ENCODE measurements around the gene PSG2. TPM values are rescaled to one million over a fixed set of nuclear protein-coding genes. Genes with fewer than 3 reads are reported as not detected.
"Not testable (repeated sequence)": the region's sequence is repeated elsewhere in the genome, so short reads cannot be mapped to it uniquely, and the experiment has no call there.

The PSG2 gene
- total and polyA plus RNA-seq, 4 experiments from 2014 or later = not detected

DNA sequence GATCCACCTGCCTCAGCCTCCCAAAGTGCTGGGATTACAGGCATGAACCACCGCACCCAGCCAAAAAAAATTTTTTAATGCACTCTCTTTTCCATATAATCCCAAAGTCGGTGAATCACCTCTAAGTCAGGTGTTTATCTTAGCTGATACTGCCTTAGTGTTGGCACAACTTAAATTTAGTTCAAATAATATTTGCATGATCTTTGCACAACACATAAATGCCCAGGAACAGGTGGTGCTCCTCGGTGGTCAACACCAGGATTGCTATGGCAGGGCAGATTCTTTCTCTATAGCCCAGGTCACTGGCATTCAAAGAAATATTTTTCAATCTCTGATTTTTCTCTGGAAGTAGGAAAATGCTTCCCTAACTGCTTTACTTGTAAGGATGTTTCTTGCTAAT, 33.9 kb upstream of the PSG2 start:
- DNase-seq; H3K9me3 ChIP-seq (ENCODE audit: control insufficient read depth in 1 of 2, low read length in 2 of 2); H3K27ac Mint-ChIP-seq; H3K4me3 ChIP-seq (ENCODE audit: low read length in 2 of 2); POLR2A ChIA-PET (ENCODE audit: partially characterized antibody); H3K27me3 Mint-ChIP-seq; H3K4me1 ChIP-seq (ENCODE audit: insufficient read depth, low read length); H3K27me3 ChIP-seq (ENCODE audit: insufficient read depth, low read length); H3K36me3 ChIP-seq (ENCODE audit: insufficient read depth, low read length); H3K4me1 Mint-ChIP-seq; CTCF ChIA-PET (ENCODE audit: partially characterized antibody); H3K4me3 Mint-ChIP-seq; intact Hi-C loops (cut with micrococcal nuclease); H3K36me3 Mint-ChIP-seq; H3K27ac ChIP-seq (ENCODE audit: low read depth, low read length): not testable (repeated sequence)
- peaks cover 0 to 32% (median 19%) of the 10 kb centered on the region in 8 donors for H3K9me3 Mint-ChIP-seq

DNA sequence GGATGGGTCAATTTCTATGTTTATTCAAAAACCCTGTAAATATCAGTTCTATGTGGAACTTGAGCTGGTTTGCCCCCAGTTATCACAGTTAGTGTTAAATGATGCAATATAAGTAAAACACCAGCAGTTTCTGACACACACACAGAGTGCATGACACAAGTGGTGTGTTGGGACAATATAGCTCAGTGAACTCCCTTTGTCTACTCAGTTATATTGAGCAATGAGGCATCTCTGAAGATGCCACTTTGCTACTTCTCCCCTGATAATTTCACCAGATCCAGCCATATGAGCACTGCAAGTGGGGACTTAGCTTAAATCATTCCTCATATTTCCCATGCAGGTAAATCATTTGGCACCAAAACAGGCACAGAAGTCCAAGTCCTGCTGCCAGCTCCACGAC, 33.0 kb upstream of the PSG2 start:
- intact Hi-C loops (cut with micrococcal nuclease); H3K4me3 Mint-ChIP-seq; H3K27me3 ChIP-seq (ENCODE audit: insufficient read depth, low read length); H3K36me3 Mint-ChIP-seq; H3K4me1 ChIP-seq (ENCODE audit: insufficient read depth, low read length); H3K27ac ChIP-seq (ENCODE audit: low read depth, low read length); H3K27ac Mint-ChIP-seq; H3K36me3 ChIP-seq (ENCODE audit: insufficient read depth, low read length); POLR2A ChIA-PET (ENCODE audit: partially characterized antibody); H3K4me3 ChIP-seq (ENCODE audit: low read length in 2 of 2); H3K27me3 Mint-ChIP-seq; DNase-seq; H3K9me3 ChIP-seq (ENCODE audit: control insufficient read depth in 1 of 2, low read length in 2 of 2); H3K4me1 Mint-ChIP-seq; CTCF ChIA-PET (ENCODE audit: partially characterized antibody): not testable (repeated sequence)
- H3K9me3 Mint-ChIP-seq = peaks cover 0 to 32% (median 19%) of the 10 kb centered on the region in 8 donors

DNA sequence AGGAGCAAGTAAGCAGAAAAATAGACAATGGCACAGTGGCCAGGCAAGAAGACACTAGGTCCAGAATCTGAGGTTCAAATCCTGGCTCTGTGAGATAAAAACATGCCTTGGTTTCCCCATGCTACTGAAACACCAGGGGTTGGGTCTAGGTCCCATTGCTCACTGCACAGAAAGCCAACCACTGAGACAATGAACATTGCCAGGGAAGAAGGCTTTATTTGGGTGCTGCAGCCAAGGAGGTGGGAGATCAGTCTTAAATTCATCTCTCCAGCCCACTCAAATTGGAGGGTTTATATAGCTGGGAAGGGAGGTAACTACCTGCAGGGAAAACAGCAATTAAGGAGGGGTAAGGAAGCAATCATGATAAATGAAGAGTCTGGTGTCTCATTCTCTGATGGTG, 32.6 kb upstream of the PSG2 start:
- H3K36me3 Mint-ChIP-seq; H3K27ac Mint-ChIP-seq; H3K36me3 ChIP-seq (ENCODE audit: insufficient read depth, low read length); DNase-seq; H3K4me1 Mint-ChIP-seq; H3K4me1 ChIP-seq (ENCODE audit: insufficient read depth, low read length); H3K27me3 Mint-ChIP-seq; H3K4me3 ChIP-seq (ENCODE audit: low read length in 2 of 2); H3K9me3 ChIP-seq (ENCODE audit: control insufficient read depth in 1 of 2, low read length in 2 of 2); H3K4me3 Mint-ChIP-seq; H3K27ac ChIP-seq (ENCODE audit: low read depth, low read length); POLR2A ChIA-PET (ENCODE audit: partially characterized antibody); intact Hi-C loops (cut with micrococcal nuclease); CTCF ChIA-PET (ENCODE audit: partially characterized antibody); H3K27me3 ChIP-seq (ENCODE audit: insufficient read depth, low read length): not testable (repeated sequence)
- peaks cover 0 to 32% (median 18%) of the 10 kb centered on the region in 8 donors for H3K9me3 Mint-ChIP-seq

DNA sequence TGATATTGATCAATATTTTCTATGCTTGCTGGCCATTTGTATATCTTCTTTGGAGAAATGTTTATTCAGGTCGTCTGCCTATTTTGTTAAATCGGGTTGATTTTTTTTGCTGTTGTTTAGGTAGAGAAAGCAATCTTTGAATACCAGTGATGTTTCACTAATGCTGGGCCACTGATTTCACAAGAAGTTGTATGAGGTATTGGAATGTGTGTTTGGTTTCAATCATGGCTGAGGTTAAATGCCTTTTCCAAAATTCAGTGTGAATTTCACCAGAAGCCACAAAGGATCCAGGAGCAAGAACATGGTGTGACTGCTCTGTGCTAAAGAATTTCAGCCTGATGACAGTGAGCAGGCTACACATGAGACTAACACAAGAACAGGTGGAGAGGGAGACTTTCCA, 32.1 kb upstream of the PSG2 start:
- H3K4me1 Mint-ChIP-seq; CTCF ChIA-PET (ENCODE audit: partially characterized antibody); DNase-seq; H3K4me1 ChIP-seq (ENCODE audit: insufficient read depth, low read length); H3K4me3 Mint-ChIP-seq; H3K27me3 Mint-ChIP-seq; H3K9me3 ChIP-seq (ENCODE audit: control insufficient read depth in 1 of 2, low read length in 2 of 2); intact Hi-C loops (cut with micrococcal nuclease); POLR2A ChIA-PET (ENCODE audit: partially characterized antibody); H3K36me3 Mint-ChIP-seq; H3K27ac ChIP-seq (ENCODE audit: low read depth, low read length); H3K27me3 ChIP-seq (ENCODE audit: insufficient read depth, low read length); H3K36me3 ChIP-seq (ENCODE audit: insufficient read depth, low read length); H3K4me3 ChIP-seq (ENCODE audit: low read length in 2 of 2): not testable (repeated sequence)
- Mint-ChIP-seq H3K27ac (peak overlapping the region in 1 of 7 donors; percentile 3), H3K9me3 (peaks cover 0 to 32% (median 18%) of the 10 kb centered on the region in 8 donors)

DNA sequence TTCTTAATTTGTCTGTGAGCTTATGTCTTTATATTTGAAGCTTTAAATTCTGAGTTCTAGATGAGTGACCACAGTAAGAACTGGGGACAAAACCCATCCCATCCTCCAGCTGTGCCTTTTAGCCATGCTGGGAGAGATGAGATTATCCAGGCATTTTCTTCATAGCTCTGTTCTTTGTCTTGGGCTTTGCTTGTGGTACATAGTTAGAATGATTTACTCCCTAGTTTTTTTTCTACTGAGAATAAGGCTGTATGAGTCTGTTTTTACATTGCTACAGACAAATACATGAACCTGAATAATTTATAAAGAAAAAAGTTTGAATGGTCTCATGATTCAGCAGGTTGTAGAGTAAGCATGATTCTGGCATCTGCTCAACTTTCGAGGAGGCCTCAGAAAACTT, 24.9 kb upstream of the PSG2 start:
- H3K9me3 Mint-ChIP-seq = peaks cover 3 to 33% (median 26%) of the 10 kb centered on the region in 8 donors
- H3K36me3 Mint-ChIP-seq; CTCF ChIA-PET (ENCODE audit: partially characterized antibody); intact Hi-C loops (cut with micrococcal nuclease); DNase-seq; H3K36me3 ChIP-seq (ENCODE audit: insufficient read depth, low read length); H3K27ac Mint-ChIP-seq; POLR2A ChIA-PET (ENCODE audit: partially characterized antibody); H3K27me3 ChIP-seq (ENCODE audit: insufficient read depth, low read length); H3K4me3 Mint-ChIP-seq; H3K4me1 ChIP-seq (ENCODE audit: insufficient read depth, low read length); H3K9me3 ChIP-seq (ENCODE audit: control insufficient read depth in 1 of 2, low read length in 2 of 2); H3K27ac ChIP-seq (ENCODE audit: low read depth, low read length); H3K27me3 Mint-ChIP-seq; H3K4me3 ChIP-seq (ENCODE audit: low read length in 2 of 2); H3K4me1 Mint-ChIP-seq: not testable (repeated sequence)

DNA sequence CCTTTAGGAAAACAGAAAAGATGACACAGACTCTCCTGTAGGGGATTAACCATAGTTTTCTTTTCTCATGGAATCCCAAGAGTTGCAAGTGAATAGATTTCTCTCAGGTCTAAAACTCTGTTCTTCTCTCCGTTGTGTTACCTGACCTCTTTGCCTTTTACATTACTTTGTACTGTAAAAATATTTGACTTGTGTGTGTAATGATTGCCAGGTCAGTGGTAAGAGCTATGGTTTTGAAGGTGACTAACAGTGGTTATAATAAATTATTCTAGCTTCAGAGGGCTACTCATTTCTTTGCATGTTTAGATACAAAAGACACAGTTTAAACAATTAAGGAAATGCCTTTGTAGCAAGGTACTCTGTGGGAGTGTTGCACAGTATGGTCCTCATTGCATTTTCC, 23.0 kb upstream of the PSG2 start:
- no peaks in the 10 kb centered on the region for H3K36me3 ChIP-seq (ENCODE audit: insufficient read depth, low read length)
- Mint-ChIP-seq H3K27ac (no peak overlapping the region), H3K4me3 (no peak overlapping the region), H3K9me3 (peaks cover 7 to 40% (median 33%) of the 10 kb centered on the region in 8 donors), H3K36me3 (peaks cover 0 to 3% of the 10 kb centered on the region in 2 donors), H3K27me3 (peaks cover 0 to 4% of the 10 kb centered on the region in 2 donors), H3K4me1 (no peaks in the 10 kb centered on the region)
- H3K27ac ChIP-seq (ENCODE audit: low read depth, low read length) = no peak overlapping the region
- ChIA-PET CTCF (ENCODE audit: partially characterized antibody) (no interaction called here), POLR2A (ENCODE audit: partially characterized antibody) (no interaction called here)
- intact Hi-C loops (cut with micrococcal nuclease) = no loop called here
- DNase-seq = no peak
- no peaks in the 10 kb centered on the region for H3K4me1 ChIP-seq (ENCODE audit: insufficient read depth, low read length)
- peaks cover 0 to 9% of the 10 kb centered on the region in 2 donors for H3K9me3 ChIP-seq (ENCODE audit: control insufficient read depth in 1 of 2, low read length in 2 of 2)
- no peak overlapping the region for H3K4me3 ChIP-seq (ENCODE audit: low read length in 2 of 2)
- H3K27me3 ChIP-seq (ENCODE audit: insufficient read depth, low read length) = no peaks in the 10 kb centered on the region

DNA sequence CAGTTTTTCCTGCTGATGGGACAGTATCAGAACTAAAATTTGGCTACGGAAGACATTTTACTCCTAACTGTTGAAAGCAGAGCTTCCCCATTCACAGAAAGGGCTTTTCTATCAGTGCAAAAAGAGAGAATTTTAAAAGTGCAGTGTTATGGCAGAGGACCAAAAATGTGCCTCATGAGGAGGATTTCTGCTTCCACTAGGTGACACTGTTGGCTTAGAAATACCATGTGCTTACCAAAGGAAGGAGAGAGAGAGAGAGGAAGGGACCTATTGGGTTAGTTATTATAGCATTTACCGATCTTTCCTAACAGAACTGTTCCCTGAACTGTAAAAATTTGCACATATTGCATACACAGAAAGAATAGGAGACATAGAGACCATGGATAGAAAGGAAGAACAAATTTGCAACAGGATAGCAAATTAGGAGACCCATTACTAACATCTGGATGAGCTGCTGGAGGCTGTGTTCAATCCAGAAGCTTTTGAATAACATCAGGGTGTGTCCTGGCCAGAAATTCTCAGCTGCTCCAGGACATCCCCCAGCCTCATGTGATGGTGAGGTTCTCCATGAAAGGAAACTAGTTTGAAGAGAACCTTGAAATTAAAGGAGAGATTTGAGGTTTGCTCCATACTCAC, 21.8 kb upstream of the PSG2 start:
- intact Hi-C loops (cut with micrococcal nuclease); H3K27ac ChIP-seq (ENCODE audit: low read depth, low read length); H3K36me3 ChIP-seq (ENCODE audit: insufficient read depth, low read length); POLR2A ChIA-PET (ENCODE audit: partially characterized antibody); H3K4me3 Mint-ChIP-seq; H3K9me3 ChIP-seq (ENCODE audit: control insufficient read depth in 1 of 2, low read length in 2 of 2); H3K4me1 Mint-ChIP-seq; H3K4me1 ChIP-seq (ENCODE audit: insufficient read depth, low read length); H3K27me3 Mint-ChIP-seq; H3K27me3 ChIP-seq (ENCODE audit: insufficient read depth, low read length); DNase-seq; H3K27ac Mint-ChIP-seq; H3K36me3 Mint-ChIP-seq; CTCF ChIA-PET (ENCODE audit: partially characterized antibody); H3K4me3 ChIP-seq (ENCODE audit: low read length in 2 of 2): not testable (repeated sequence)
- H3K9me3 Mint-ChIP-seq = peaks cover 7 to 40% (median 33%) of the 10 kb centered on the region in 8 donors

DNA sequence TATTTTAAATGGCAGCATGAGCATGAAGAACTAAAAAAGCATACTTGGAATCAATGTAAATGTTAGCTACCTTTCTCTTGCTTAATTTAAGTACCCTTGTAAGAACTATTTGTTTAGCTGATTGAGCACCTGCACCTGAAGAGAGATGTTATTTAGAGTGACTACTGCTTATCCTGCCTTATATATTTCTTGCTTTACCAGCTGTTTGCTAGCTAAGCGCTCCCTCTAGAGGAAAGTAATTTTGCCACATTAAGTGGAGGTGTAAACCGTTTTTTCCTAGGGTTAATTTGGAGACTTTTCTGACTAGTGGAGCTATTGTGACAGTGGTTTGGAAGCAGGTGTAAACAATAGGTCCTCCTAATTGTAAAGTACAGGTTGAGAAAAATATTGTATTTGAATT, 19.4 kb upstream of the PSG2 start:
- Mint-ChIP-seq H3K36me3 (peaks cover 0 to 3% of the 10 kb centered on the region in 2 donors), H3K4me3 (no peak overlapping the region), H3K4me1 (no peaks in the 10 kb centered on the region), H3K27me3 (peaks cover 0 to 2% of the 10 kb centered on the region in 2 donors), H3K9me3 (peaks cover 7 to 39% (median 33%) of the 10 kb centered on the region in 8 donors), H3K27ac (no peak overlapping the region)
- no peak overlapping the region for H3K27ac ChIP-seq (ENCODE audit: low read depth, low read length)
- CTCF ChIA-PET (ENCODE audit: partially characterized antibody) = no interaction called here
- H3K4me1 ChIP-seq (ENCODE audit: insufficient read depth, low read length) = no peaks in the 10 kb centered on the region
- no peak for DNase-seq
- H3K36me3 ChIP-seq (ENCODE audit: insufficient read depth, low read length) = no peaks in the 10 kb centered on the region
- H3K4me3 ChIP-seq (ENCODE audit: low read length in 2 of 2) = no peak overlapping the region
- peaks cover 0 to 9% of the 10 kb centered on the region in 2 donors for H3K9me3 ChIP-seq (ENCODE audit: control insufficient read depth in 1 of 2, low read length in 2 of 2)
- intact Hi-C loops (cut with micrococcal nuclease) = no loop called here
- H3K27me3 ChIP-seq (ENCODE audit: insufficient read depth, low read length) = no peaks in the 10 kb centered on the region
- POLR2A ChIA-PET (ENCODE audit: partially characterized antibody) = no interaction called here
